HG03575 (cell line): ENCODE measurements around the gene PPFIA2.
"Not testable (repeated sequence)": the region's sequence is repeated elsewhere in the genome, so short reads cannot be mapped to it uniquely, and the experiment has no call there.

Source experiments
- ATAC-seq: cut with Tn5 transposase; IDR thresholded peaks from one replicate; pipeline ENCODE4 v1.9.1; 2021; ENCODE audit not compliant: unreplicated experiment, insufficient number of reproducible peaks, low FRiP score; ENCODE audit errors: extremely low read depth

The PPFIA2 gene

GRCh38 chr12:81253360-81253759 lies 505.8 kb downstream of the PPFIA2 start:
- ATAC-seq = no peak

- no peak for ATAC-seq
Measured at GRCh38 chr12:81252228-81252627, 506.9 kb downstream of the PPFIA2 start.

- ATAC-seq = no peak
Measured at GRCh38 chr12:81249976-81250375, 509.2 kb downstream of the PPFIA2 start.

GRCh38 chr12:81245907-81246570 lies 513.1 kb downstream of the PPFIA2 start:
- no peak for ATAC-seq

GRCh38 chr12:81245458-81245857 lies 513.7 kb downstream of the PPFIA2 start:
- no peak for ATAC-seq

- no peak for ATAC-seq
Measured at GRCh38 chr12:81231574-81232368, 527.4 kb downstream of the PPFIA2 start.

- ATAC-seq = no peak
Measured at GRCh38 chr12:81229759-81230158, 529.4 kb downstream of the PPFIA2 start.

DNA sequence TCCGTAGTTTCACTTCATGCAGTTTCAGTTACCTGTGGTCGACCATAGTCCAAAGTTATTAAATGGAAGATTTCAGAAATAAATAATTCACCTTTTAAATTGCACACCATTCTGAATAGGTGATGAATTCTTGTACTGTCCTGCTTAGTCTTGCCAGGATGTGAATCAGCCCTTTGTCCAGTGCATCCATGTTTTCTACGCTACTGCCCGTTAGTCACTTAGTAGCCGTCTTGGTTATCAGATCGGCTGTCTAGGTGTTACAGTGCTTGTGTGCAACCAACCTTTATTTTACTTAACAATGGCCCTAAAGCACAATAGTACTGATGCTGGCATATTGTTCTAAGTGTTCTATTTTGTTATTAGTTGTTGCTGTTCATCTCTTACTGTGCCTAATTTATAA lies 534.5 kb downstream of the PPFIA2 start:
- no peak for ATAC-seq

DNA sequence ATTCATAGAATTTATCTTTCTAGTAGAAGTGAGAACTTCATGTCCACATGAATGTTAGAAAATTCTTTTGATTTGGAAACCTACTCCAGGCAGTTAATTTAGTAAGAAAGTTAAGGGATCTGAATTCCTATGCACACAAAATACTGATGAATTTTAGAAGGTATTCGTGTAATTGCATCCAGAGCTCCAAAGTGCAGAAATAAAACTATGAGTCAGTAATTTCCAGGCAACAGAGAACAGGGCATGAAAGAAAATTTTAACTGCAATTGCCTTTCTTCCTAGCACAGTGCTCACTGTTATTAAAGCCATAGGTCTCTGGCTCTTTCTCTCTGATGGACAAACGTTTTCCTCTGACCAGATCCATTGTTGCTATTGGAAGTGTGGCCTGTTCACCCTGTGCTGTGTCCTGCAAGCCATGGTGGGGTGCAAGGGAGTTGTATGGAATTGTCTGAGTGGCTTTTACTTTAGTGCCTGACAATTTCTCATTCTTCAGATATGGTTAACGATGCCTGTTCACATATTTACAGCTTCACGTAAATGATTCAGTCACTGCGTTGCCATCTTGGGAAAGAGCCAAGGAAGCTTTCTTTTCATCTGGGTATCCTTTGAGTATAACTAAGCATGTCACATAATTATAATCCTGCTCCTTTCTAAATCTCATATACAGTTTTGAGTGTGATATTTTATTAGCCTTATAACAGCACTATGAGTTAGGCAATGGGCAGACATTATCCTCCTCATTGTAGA lies 536.1 kb downstream of the PPFIA2 start:
- ATAC-seq = no peak

GRCh38 chr12:81221681-81222080 lies 537.5 kb downstream of the PPFIA2 start:
- ATAC-seq = no peak

- ATAC-seq = no peak
Measured at GRCh38 chr12:81216739-81217138, 542.4 kb downstream of the PPFIA2 start.

- ATAC-seq = no peak
Measured at GRCh38 chr12:81212996-81213696, 546.0 kb downstream of the PPFIA2 start.

DNA sequence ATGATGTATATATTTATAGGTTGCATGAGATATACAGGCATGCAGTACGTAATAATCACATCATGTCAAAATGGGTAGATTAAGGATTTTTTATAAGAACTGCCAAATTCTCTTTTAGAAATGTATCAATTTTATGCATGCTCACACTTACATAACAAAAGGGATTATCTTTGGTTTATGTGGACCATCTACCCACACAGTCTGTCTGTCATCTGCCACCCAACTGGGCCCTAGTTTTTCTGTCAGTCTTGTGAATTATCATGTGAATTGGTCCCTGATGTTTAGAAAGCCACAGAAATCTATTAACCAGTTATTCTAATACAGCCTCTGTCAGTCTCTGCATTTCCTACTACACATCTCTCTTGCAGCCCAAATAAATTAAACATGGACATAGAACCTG lies 547.8 kb downstream of the PPFIA2 start:
- ATAC-seq = no peak

DNA sequence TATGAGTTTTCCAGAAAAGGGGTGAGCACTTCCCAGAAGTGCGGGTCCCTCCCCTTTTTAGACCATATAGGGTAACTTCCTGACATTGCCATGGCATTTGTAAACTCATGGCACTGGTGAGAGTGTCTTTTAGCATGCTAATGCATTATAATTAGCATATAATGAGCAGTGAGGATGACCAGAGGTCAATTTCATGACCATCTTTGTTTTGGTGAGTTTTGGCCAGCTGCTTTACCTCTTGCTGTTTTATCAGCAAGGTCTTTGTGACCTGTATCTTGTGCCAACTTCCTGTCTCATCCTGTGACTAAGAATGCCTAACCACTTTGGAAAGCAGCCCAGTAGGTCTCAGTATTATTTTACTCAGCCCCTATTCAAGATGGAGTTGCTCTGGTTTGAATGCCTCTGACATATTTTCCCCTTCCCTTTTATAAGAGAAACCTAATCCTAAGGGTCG lies 549.4 kb downstream of the PPFIA2 start:
- not testable (repeated sequence) for ATAC-seq

DNA sequence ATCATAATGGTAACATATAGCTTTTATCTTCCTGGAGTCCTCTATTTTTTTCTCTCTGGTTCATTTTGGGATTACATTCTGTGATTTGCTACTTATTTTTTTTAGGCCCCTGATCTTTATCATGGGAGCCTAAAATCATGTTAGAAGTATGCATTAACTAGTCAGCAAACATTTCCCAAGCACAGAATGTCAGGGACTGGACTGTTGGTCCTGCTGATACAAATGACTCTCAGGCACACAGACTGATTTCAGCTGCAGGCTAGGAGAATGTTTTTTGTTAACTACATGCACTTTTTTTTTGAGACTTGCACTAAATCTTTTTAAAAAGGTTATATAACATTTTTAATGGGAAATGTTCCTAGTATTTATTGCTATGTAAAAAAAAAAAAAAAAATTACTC lies 550.1 kb downstream of the PPFIA2 start:
- no peak for ATAC-seq

DNA sequence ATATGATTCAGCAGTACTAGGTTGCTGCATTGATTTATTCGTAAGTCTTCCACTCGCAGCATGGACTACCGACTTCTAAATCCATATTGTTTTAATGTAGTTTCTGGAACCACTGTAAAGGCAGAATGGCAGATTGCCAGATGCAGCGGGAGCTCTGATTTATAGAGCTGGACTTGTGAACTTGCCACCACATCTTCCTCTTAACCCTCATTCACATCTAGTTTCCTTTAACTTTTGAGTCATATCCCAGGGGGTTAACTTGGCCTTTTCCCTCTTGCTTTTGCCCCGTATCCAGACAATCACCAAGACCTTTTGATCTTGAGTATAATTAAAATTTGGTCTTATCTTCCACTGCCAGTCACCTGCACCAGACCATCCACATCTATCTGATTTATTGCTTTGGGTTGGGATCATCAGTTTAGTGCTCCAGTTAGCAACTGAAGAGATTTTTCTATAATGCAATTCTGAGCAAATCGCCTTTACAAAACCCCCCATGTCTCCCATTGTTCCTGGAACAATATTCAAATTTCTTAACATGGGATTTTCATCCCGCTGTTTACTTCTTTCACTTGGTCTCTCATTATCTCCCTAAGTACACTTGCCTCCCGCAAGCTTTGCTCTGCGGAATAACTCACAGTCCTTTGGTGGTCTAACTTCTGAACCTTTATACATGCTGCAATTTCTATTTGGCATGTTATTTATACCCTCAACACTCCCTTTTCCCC lies 550.8 kb downstream of the PPFIA2 start:
- no peak for ATAC-seq
